GM19193 (cell line): ENCODE measurements around the gene GCC1.

Experiments used
- POLR2A ChIP-seq: IDR thresholded peaks from 4 replicates; pipeline ENCODE4 v1.6.1; 2011; ENCODE audit not compliant: insufficient read depth, insufficient read length; ENCODE audit errors: extremely low read depth

GCC1 gene

GRCh38 chr7:127600885-127601284 lies 15.5 kb upstream of the GCC1 start:
- no peak for TF ChIP-seq POLR2A

DNA sequence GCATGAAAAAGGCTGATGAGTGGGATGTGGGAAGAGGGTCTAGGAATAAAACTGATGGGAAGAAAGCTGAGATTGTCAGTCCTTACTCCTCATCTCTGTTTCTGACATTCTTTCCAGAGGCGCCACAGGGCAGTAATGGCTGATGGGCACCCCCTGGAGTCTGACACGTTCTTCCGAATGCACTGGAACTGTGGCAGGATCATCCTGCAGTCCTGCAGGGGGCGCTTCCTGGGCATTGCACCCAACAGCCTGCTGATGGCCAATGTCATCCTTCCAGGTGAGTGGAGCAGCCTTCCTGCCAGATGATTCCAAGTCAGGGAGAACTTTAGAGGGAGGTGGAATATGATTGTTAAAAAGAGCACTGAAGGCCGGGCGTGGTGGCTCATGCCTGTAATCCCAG lies 12.9 kb upstream of the GCC1 start:
- no peak for TF ChIP-seq POLR2A

DNA sequence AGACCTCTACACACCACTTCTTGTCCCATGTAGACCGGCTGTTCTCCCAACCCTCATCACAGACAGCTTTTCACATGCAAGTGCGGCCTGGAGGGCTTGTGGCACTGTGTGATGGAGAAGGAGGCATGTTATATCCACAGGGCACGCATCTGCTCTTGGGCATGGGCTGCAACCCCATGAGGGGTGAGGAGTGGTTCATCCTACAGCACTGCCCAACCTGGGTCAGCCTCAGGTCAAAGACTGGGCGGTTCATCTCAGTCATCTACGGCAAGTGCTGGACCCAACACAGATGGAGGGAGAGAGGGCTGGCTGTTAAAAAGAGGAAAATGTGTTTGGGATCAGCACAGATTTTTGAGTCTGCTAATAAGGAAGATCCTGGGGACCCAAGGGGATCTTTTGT lies 10.3 kb upstream of the GCC1 start:
- TF ChIP-seq POLR2A = no peak

- TF ChIP-seq POLR2A = no peak
These were observed 9.1 kb upstream of the GCC1 start for GRCh38 chr7:127594490-127594889.

- TF ChIP-seq POLR2A = no peak
These were observed 7.2 kb upstream of the GCC1 start for GRCh38 chr7:127592550-127592949.

DNA sequence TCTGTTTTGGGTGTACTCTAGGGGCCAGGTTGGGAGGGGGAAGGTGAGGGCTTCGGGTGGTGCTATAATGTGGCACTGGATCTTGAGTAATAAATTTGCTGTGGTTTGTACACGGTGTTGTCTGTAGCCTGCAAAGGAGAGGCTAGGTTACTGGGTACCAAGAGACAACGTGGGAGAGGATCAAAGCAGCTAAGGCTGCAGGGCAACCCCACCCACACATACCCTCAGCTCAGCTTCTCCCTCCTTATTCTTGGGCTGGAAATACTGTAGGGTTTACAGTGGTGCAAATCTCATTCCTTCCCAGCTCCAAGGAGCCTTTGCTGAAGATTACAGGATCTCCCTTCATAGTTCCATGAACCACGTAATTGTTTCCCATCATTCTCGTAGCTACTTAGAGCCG lies 6.2 kb upstream of the GCC1 start:
- TF ChIP-seq POLR2A = no peak

- TF ChIP-seq POLR2A = no peak
These were observed 5.8 kb upstream of the GCC1 start for GRCh38 chr7:127591189-127591588.

DNA sequence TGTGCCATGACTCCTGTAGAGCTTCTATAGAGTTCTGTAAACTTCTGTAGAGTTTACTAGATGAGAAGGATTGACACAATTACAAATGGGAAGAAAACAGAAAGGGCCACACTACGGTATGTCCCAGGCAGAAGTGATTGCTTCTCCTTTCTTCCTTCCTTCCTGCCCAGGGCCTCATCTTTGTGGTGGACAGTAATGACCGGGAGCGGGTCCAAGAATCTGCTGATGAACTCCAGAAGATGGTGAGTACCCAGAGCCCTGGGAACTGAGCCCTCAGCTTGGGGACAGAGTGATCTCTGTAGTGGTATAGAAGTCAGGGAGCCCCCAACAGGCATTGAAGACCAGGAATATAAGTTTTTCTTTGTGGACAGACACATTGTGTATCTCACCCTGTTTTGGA lies 4.5 kb upstream of the GCC1 start:
- no peak for TF ChIP-seq POLR2A

GRCh38 chr7:127588697-127589482 lies 3.5 kb upstream of the GCC1 start:
- no peak for TF ChIP-seq POLR2A

DNA sequence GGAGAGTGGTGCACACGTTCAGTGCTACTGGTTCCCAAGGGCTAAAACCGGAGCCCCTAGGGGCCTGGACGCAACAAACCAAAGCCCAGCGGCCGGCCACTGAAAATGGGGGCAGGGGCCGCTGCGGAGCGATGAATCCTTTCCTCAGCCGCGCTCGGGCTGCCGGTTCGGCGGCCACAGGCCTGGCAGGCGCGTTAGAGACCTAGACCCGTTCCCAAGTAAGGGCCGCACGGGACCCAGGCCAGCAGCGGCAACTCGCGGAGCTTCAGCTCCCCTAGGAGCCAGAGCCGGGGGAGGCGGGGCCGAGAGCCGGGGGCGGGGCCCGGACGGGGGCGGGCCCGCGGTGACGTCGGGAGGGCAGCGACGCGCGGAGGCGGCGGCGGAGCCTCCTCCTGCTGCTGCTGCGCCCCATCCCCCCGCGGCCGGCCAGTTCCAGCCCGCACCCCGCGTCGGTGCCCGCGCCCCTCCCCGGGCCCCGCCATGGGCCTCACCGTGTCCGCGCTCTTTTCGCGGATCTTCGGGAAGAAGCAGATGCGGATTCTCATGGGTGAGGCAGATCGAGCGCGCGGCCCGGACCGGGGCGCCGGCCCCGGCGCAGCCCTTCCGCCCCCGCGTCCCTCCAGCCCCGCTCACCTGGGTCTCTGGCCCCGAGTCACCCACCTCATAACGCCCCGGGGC lies 2.8 kb upstream of the GCC1 start, which contains the start of gene ARF5:
Gene ARF5, plus strand, starts transcription at position 393 of the 678 bp plus-strand sequence. Its CDS starts 88 bp downstream, at position 481.
- TF ChIP-seq POLR2A = peak; percentile 72

- TF ChIP-seq POLR2A = no peak
These were observed 2.2 kb upstream of the GCC1 start for GRCh38 chr7:127587663-127588018.

GRCh38 chr7:127586346-127586745 lies 950 bp upstream of the GCC1 start:
- TF ChIP-seq POLR2A = no peak

DNA sequence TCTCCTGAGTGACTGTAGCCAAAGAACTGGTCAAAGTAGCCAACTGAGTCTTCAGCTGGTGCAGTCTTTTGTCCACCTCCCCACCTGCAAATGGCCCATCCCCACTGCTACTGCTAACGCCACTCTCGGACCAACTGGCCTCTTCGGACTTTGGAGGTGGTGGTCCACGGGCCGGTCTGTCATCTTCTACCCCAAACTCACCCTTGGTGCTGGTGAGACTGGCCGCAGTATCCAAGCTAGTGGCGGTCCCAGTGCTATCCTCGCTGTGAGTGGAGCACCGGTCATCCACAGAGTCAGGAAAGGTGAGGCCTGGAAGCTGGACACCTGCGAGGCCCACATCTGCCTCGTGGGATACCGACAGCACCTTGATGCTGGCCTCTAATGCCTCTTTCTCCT lies 750 bp downstream of the GCC1 start:
- TF ChIP-seq POLR2A = no peak

- no peak for TF ChIP-seq POLR2A
These were observed 3.0 kb downstream of the GCC1 start for GRCh38 chr7:127582361-127582760.

DNA sequence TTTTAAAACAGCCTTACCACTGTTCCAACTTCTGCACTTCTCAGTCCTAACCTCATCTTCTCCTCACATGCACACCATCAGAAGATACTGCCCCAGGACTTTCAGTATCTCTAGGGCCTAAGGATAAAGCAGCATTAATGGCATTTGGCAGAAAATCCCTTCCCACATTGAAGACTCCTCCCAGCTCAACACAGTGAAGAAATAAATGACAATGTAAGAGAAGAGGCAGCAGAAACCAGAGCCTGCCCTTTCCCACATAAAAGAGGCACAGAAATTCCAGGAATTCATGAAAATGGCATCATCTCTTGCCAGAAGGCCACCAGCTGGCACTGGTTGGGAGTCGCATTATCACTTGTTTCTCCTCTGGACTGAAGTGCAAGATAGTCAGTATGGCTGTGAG lies 3.7 kb downstream of the GCC1 start:
- TF ChIP-seq POLR2A = no peak

DNA sequence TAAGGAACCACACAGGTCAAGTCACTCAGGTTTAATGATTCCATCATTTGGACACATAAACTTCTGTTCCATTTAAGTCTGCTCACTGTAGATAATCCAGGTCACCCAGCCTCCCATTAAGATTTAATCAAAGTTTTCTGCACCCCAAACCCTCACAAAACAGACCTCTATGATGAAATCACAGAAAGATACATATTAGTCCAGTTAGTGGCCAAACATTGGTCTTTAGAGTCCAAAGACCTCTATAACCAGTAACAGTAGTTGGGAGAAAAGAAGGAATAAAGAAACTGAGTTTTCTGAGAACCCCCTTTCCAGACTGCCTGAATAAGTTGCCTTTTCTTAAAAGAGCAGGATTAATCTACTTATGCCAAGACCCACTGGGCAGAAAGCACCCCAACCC lies 4.8 kb downstream of the GCC1 start:
- no peak for TF ChIP-seq POLR2A

- TF ChIP-seq POLR2A = no peak
These were observed 6.6 kb downstream of the GCC1 start for GRCh38 chr7:127578711-127579275.

DNA sequence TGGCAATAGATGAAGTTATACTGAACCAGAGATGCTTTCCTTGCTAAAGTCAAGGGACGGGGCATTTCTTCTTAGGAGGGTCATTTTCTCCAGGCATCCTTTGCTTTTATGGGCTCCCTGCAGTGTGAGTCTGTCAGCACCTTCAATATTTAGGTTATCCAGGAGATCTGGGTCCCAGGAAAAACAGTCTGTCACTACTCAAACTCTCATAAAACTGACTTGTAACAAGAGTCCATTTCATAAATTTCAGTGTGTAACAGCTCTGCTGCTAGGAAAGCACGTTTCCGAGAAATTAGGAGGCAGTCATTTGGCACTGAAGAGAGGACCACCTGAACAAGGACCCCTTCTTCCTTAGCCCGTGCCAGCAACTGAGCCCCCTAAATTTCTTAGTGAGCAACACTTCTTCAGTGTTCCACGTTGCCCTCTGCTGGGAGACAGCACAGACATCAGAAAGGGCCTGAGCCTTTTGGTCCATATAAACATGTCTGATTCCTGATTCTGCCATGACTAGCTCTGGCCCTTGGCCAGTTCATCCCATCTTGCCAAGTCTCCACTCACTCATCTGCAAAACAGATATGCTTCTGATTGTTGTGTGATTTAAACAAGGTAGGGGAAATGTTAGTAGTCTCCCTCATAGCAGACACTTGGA lies 7.2 kb downstream of the GCC1 start:
- TF ChIP-seq POLR2A = no peak
